Testis (tissue), 2 donors: Measurements from ENCODE around the gene STARD9.

Experiments
- POLR2A ChIP-seq: fragments of 450-650 bp; IDR thresholded peaks from one replicate; pipeline ENCODE4 v1.6.1; 2017; ENCODE audit warnings: antibody characterized with exemption, mild to moderate bottlenecking, moderate library complexity
- TF ChIP-seq, protein P1 (sequence below), 3 experiments: fragments of 450-650 bp in 2 of 3; fragments of 200-600 bp in 1 of 3; sonication (generic) in 1 of 3; IDR thresholded peaks; one replicate each; pipeline ENCODE4 v1.5.1; 2016 to 2019; ENCODE audit warnings: antibody characterized with exemption in 3 of 3, mild to moderate bottlenecking in 2 of 3, moderate library complexity in 1 of 3

DNA sequence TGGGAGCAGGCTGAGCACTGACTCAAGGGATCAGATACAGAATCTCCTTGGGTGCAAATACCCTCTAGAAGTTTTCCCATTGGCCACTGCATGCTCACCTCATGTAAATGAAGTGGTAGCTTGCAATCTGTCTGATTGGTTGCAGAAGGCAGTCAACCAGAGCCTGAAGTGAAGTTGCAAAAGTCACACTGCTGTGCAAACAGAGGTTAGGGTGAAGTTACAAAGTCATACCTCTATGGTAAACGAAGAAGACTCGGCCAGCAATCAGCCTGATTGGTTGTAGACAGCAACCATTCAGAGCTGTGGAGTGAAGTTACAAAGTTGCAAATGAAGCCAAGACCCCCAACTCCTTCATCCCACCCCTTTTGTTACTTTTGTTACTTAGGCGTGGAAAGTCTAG is 27.1 kb downstream of the STARD9 start:
- TF ChIP-seq, protein P1, sequence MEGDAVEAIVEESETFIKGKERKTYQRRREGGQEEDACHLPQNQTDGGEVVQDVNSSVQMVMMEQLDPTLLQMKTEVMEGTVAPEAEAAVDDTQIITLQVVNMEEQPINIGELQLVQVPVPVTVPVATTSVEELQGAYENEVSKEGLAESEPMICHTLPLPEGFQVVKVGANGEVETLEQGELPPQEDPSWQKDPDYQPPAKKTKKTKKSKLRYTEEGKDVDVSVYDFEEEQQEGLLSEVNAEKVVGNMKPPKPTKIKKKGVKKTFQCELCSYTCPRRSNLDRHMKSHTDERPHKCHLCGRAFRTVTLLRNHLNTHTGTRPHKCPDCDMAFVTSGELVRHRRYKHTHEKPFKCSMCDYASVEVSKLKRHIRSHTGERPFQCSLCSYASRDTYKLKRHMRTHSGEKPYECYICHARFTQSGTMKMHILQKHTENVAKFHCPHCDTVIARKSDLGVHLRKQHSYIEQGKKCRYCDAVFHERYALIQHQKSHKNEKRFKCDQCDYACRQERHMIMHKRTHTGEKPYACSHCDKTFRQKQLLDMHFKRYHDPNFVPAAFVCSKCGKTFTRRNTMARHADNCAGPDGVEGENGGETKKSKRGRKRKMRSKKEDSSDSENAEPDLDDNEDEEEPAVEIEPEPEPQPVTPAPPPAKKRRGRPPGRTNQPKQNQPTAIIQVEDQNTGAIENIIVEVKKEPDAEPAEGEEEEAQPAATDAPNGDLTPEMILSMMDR (IDR thresholded peaks at IDR 0.05): no peak
- TF ChIP-seq POLR2A: no peak
